CD8-positive, alpha-beta memory T cell (primary cell): ENCODE measurements around the gene GMCL2. TPM values are rescaled to one million over a fixed set of nuclear protein-coding genes. Genes with fewer than 3 reads are reported as not detected.

Source experiments
- CTCF ChIA-PET: fragments of 350-600 bp; sonication (Branson Sonifier 250); formaldehyde crosslinking; loops from one replicate; lab custom pipeline; 2021; ENCODE audit warnings: antibody characterized with exemption; lab: Charles Lee
- POLR2A ChIA-PET: fragments of 350-600 bp; sonication (Branson Sonifier 250); formaldehyde crosslinking; loops from one replicate; lab custom pipeline; 2021; ENCODE audit warnings: antibody characterized with exemption; lab: Charles Lee
- DNase-seq, 5 donors: peaks; one replicate each; pipeline versions ENCODE4 v3.0.0 to v3.0.0-alpha.2; 2020 to 2022; ENCODE audit warnings: mixed read lengths in 1 of 5
- H3K27ac ChIP-seq: one replicate; pipeline ENCODE4 v1.7.0; 2013; ENCODE audit warnings: low read depth, mild to moderate bottlenecking, low read length, moderate library complexity
- H3K27me3 ChIP-seq: 2 replicates; pipeline ENCODE4 v1.7.0; 2013; ENCODE audit warnings: low read length, mild to moderate bottlenecking; ENCODE audit not compliant: insufficient read depth, poor library complexity, severe bottlenecking
- H3K36me3 ChIP-seq: 2 replicates; pipeline ENCODE4 v1.7.0; 2013; ENCODE audit warnings: mild to moderate bottlenecking, low read length, moderate library complexity; ENCODE audit not compliant: insufficient read depth
- H3K4me1 ChIP-seq: 2 replicates; pipeline ENCODE4 v1.7.0; 2013; ENCODE audit warnings: mild to moderate bottlenecking, low read length, moderate library complexity; ENCODE audit not compliant: insufficient read depth
- H3K4me3 ChIP-seq: 2 replicates; pipeline ENCODE4 v1.7.0; 2013; ENCODE audit warnings: mild to moderate bottlenecking, low read length
- H3K9me3 ChIP-seq: 2 replicates; pipeline ENCODE4 v1.7.0; 2013; ENCODE audit warnings: mild to moderate bottlenecking, low read length
- H3K27ac Mint-ChIP-seq, 8 donors: one replicate each; pipeline ENCODE4 v1.8.0; 2020 to 2021; ENCODE audit warnings: mixed read lengths in 8 of 8, mild to moderate bottlenecking in 6 of 8, inconsistent platforms in 3 of 8, moderate library complexity in 3 of 8
- H3K27me3 Mint-ChIP-seq, 2 donors: one replicate each; pipeline ENCODE4 v1.8.0; 2020 to 2021; ENCODE audit warnings: mixed read lengths in 2 of 2, mild to moderate bottlenecking in 1 of 2, moderate library complexity in 1 of 2
- H3K36me3 Mint-ChIP-seq, 3 donors: one replicate each; pipeline ENCODE4 v1.8.0; 2020 to 2021; ENCODE audit warnings: mixed read lengths in 3 of 3, inconsistent platforms in 1 of 3, mild to moderate bottlenecking in 1 of 3
- H3K4me1 Mint-ChIP-seq, 3 donors: one replicate each; pipeline ENCODE4 v1.8.0; 2020 to 2021; ENCODE audit warnings: mixed read lengths in 3 of 3, inconsistent platforms in 1 of 3, mild to moderate bottlenecking in 1 of 3
- H3K4me3 Mint-ChIP-seq, 7 donors: one replicate each; pipeline ENCODE4 v1.8.0; 2020 to 2021; ENCODE audit warnings: mixed read lengths in 7 of 7, mild to moderate bottlenecking in 6 of 7, moderate library complexity in 4 of 7, inconsistent platforms in 2 of 7
- H3K9me3 Mint-ChIP-seq, 5 donors: one replicate each; pipeline ENCODE4 v1.8.0; 2020 to 2022; ENCODE audit warnings: mixed read lengths in 5 of 5, mild to moderate bottlenecking in 3 of 5, moderate library complexity in 2 of 5, inconsistent platforms in 1 of 5
- polyA plus RNA-seq: library from polyadenylated mRNA; unstranded; fragments of 300-500 nt; fragmentation: Illumina TruSeq; gene quantifications from one replicate; pipeline ENCODE4 v1.2.3, GENCODE V29; 2021
- total RNA-seq, 2 experiments: library from RNA; stranded (reverse); gene quantifications; one replicate each; pipeline ENCODE4 v1.2.3, GENCODE V29; 2021

Gene GMCL2
- total and polyA plus RNA-seq, 3 experiments from 2014 or later, result not detected

DNA sequence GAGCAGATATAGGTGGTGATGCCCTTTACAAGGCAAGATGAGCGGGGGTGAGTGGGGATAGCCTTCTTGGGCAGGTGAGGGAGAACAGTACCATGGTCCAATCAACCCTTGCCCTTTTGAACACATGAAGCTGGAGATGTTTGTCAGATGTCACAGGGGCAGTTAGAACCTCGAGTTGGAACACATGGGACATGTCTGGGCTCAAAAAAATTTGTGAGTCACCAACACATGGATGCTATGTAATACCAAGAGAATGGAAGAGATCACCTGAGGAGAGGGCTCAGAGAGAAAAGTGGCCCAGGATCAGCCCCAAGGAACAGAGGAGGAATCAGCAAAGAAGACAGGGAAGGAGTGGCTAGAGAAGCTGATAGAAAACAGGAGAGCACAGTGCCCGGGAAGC lies 40.8 kb upstream of the GMCL2 start:
- Histone ChIP-seq H3K4me1 (peaks cover 35% of the 10 kb centered on the region), H3K36me3 (peaks cover 50% of the 10 kb centered on the region), H3K27me3 (no peaks in the 10 kb centered on the region), H3K4me3 (no peak overlapping the region), H3K27ac (no peak overlapping the region), H3K9me3 (no peaks in the 10 kb centered on the region)
- DNase-seq, result no peak
- POLR2A ChIA-PET, result no interaction called here
- peak overlapping the region in 4 of 7 donors; percentile 14 to 70 (median 26) for H3K4me3 Mint-ChIP-seq
- no peaks in the 10 kb centered on the region for H3K27me3 Mint-ChIP-seq
- peaks cover 52 to 72% (median 70%) of the 10 kb centered on the region in 3 donors for H3K4me1 Mint-ChIP-seq
- H3K27ac Mint-ChIP-seq, result peak overlapping the region in 6 of 8 donors; percentile 28 to 82 (median 52)
- CTCF ChIA-PET, result no interaction called here
- H3K9me3 Mint-ChIP-seq, result no peaks in the 10 kb centered on the region
- peaks cover 6 to 79% (median 18%) of the 10 kb centered on the region in 3 donors for H3K36me3 Mint-ChIP-seq

DNA sequence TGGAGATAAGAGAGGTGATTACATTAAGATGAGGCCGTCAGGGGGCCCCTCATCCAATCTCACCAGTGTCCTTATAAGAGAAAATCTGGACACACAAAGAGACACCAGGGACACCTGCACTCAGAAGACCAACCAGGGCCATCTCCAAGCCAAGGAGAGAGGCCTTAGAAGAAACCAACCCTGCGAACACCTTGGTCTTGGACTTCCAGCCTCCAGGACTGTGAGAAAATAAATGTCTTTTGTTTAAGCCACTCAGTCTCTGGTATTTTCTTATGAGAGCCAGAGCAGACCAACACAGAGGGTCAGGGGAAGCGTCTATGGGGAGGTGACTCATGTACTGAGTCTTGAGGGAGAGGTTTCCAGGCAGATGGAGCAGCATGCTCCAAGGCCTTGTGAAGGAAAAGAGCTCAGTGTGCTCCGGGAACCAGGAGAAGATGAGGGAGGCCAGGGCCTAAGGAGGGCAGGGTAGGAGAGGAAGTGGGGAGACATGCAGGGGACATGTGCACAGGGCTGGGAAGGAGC lies 40.0 kb upstream of the GMCL2 start:
- Mint-ChIP-seq H3K27me3 (no peaks in the 10 kb centered on the region), H3K4me1 (peaks cover 52 to 71% (median 71%) of the 10 kb centered on the region in 3 donors), H3K36me3 (peaks cover 6 to 84% (median 18%) of the 10 kb centered on the region in 3 donors), H3K27ac (peak overlapping the region in 6 of 8 donors; percentile 32 to 82 (median 69)), H3K9me3 (no peaks in the 10 kb centered on the region), H3K4me3 (peak overlapping the region in 2 of 7 donors; percentile 31 to 70)
- peaks cover 32% of the 10 kb centered on the region for H3K4me1 ChIP-seq
- ChIA-PET CTCF (no interaction called here), POLR2A (no interaction called here)
- H3K9me3 ChIP-seq, result no peaks in the 10 kb centered on the region
- H3K36me3 ChIP-seq, result peaks cover 55% of the 10 kb centered on the region
- no peak overlapping the region for H3K27ac ChIP-seq
- H3K27me3 ChIP-seq, result no peaks in the 10 kb centered on the region
- H3K4me3 ChIP-seq, result no peak overlapping the region
- DNase-seq, result no peak

DNA sequence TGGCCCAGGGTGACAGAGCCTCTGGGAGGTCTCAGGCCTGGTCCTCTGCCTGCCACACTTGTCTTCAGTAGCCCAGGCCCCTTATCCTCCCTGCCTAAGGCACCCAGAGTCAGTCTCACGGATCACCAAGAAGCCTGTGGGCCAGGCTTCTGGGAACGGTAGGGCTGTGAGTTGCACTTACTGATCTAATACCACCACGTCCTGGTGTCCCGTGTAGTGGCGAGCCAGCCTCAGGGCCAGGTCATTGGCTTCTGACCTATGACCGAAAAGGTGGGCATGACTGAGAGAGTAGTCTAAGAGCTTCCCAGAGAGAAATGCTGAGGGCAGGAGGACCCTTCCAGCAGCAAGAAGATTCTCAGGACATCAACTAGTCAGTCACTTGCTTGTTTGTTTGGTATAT lies 38.0 kb upstream of the GMCL2 start:
- POLR2A ChIA-PET, result interaction anchor here (0.6 kb wide), 1 partner anchor 444 kb away, joined by 3 read pairs; no protein-coding TSS in a partner anchor
- H3K27ac ChIP-seq, result no peak overlapping the region
- CTCF ChIA-PET, result no interaction called here
- Mint-ChIP-seq H3K27me3 (no peaks in the 10 kb centered on the region), H3K27ac (no peak overlapping the region), H3K36me3 (peaks cover 6 to 86% (median 18%) of the 10 kb centered on the region in 3 donors), H3K4me3 (no peak overlapping the region), H3K4me1 (peaks cover 51 to 75% (median 72%) of the 10 kb centered on the region in 3 donors), H3K9me3 (no peaks in the 10 kb centered on the region)
- no peak for DNase-seq
- H3K27me3 ChIP-seq, result no peaks in the 10 kb centered on the region
- H3K4me3 ChIP-seq, result no peak overlapping the region
- no peaks in the 10 kb centered on the region for H3K9me3 ChIP-seq
- peaks cover 15% of the 10 kb centered on the region for H3K4me1 ChIP-seq
- peaks cover 49% of the 10 kb centered on the region for H3K36me3 ChIP-seq

DNA sequence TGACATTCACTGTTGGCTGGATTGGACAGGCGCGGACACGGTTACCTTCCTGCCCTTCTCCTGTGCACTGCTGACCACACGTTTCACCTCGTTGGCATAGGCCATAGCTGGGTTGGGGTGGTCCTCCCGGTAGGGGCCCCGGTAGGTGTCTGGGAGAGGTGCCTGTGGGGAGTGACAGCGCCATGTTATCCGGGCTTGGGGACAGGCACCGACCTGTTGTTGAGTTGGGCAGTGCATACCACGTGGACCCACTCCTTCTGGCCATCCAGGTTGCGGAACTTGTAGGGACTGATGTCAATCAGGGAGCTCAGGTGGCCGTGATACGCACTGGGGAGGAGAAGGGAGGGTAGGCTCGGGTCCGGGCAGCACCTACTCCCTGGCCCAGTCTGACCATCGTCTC lies 37.2 kb upstream of the GMCL2 start:
- peaks cover 44 to 68% (median 67%) of the 10 kb centered on the region in 3 donors for H3K4me1 Mint-ChIP-seq
- no peaks in the 10 kb centered on the region for H3K9me3 Mint-ChIP-seq
- Histone ChIP-seq H3K4me1 (peaks cover 7% of the 10 kb centered on the region), H3K27ac (no peak overlapping the region), H3K4me3 (no peak overlapping the region), H3K9me3 (no peaks in the 10 kb centered on the region), H3K36me3 (peaks cover 41% of the 10 kb centered on the region), H3K27me3 (no peaks in the 10 kb centered on the region)
- ChIA-PET POLR2A (interaction anchor here (0.6 kb wide), 1 partner anchor 1376 kb away, joined by 3 read pairs; no protein-coding TSS in a partner anchor), CTCF (interaction anchor here (0.9 kb wide), 1 partner anchor 11 kb away, joined by 3 read pairs; no protein-coding TSS in a partner anchor)
- peaks cover 6 to 83% (median 18%) of the 10 kb centered on the region in 3 donors for H3K36me3 Mint-ChIP-seq
- DNase-seq, result no peak
- peak overlapping the region in 2 of 8 donors; percentile 7 to 53 for H3K27ac Mint-ChIP-seq
- no peak overlapping the region for H3K4me3 Mint-ChIP-seq
- H3K27me3 Mint-ChIP-seq, result no peaks in the 10 kb centered on the region

DNA sequence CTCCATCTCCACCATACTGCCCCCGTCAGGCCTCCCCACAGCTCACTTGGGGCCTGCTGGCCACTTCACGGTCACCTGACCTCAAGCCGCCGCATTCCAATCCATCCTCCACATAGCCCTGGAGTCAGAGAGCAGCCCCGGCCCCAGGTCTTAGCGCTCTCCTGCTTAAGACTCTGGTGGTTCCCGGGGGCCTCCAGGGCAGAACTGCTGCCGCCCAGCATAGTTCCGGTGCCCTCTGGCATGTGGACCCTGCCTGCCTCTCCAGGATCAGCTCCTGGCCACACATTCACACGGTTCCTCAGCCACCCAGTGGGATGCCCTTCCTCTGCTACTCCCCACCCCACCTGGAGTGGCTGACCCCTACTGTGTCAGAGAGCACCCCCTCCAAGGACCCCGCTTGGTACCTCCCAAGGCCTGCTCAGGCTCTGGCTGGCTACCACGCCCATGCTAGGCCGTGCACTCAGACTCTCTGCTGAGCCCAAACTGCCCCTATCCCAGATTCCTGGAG lies 36.7 kb upstream of the GMCL2 start:
- H3K36me3 ChIP-seq, result peaks cover 37% of the 10 kb centered on the region
- H3K4me3 Mint-ChIP-seq, result no peak overlapping the region

DNA sequence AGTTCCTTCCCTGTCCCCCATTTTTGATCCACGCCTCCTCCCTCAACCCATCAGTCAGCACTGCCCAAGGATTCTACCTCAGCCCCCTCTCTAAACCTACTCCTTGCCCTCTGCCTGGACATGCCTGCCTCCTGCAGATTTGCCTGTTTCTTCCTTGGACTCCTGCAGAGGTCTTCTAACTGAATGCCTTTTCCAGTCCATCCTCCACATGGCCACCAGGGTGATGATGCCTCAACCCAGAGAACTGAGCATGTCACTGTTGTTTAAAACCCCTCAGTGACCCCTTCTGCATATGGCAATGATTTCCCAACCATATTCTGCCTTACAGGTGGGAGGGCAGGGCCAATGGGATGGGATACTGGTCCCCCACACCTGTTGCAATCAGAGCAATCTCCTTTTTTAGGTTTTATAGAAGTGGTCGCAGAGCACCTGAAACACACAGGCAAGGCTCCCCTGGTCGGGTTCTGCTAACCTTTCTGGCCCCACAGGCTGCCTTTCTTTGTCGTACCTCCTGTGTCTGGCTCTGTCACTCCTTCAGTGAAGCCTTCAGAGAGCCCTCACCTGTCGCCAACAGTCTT lies 36.1 kb upstream of the GMCL2 start:
- Mint-ChIP-seq H3K9me3 (no peaks in the 10 kb centered on the region), H3K36me3 (peaks cover 6 to 81% (median 15%) of the 10 kb centered on the region in 3 donors)
- CTCF ChIA-PET, result no interaction called here

More for the DNA sequence above, 36.7 kb upstream of the GMCL2 start:
- Histone ChIP-seq H3K9me3 (no peaks in the 10 kb centered on the region), H3K27me3 (no peaks in the 10 kb centered on the region), H3K4me3 (no peak overlapping the region), H3K4me1 (peaks cover 6% of the 10 kb centered on the region), H3K27ac (no peak overlapping the region)
- peak overlapping the region in 5 of 8 donors; percentile 36 to 86 (median 57) for H3K27ac Mint-ChIP-seq
- no peak for DNase-seq
- no peaks in the 10 kb centered on the region for H3K9me3 Mint-ChIP-seq
- peaks cover 41 to 67% (median 62%) of the 10 kb centered on the region in 3 donors for H3K4me1 Mint-ChIP-seq
- ChIA-PET POLR2A (no interaction called here), CTCF (interaction anchor here (0.9 kb wide), 1 partner anchor 11 kb away, joined by 3 read pairs; no protein-coding TSS in a partner anchor)
- no peaks in the 10 kb centered on the region for H3K27me3 Mint-ChIP-seq
- peaks cover 6 to 81% (median 18%) of the 10 kb centered on the region in 3 donors for H3K36me3 Mint-ChIP-seq

DNA sequence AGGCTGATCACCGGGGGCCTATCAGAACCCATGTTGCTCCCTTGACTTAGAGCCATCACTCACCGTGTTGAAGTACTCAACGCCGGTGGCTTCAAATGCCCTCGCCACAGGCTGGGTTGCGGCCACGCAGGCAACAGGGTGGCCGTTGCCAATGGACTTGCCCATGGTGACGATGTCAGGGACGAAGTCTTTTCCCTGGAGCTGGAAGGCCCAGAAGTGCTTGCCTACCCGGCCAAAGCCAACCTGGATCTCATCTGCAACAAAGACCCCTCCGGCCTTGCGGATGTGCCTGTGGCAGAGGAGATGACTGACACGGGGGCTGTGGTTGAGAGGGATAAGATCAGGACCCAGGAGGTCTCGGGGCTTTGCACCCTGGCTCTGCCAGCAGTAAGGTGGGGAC lies 35.1 kb upstream of the GMCL2 start:
- Mint-ChIP-seq H3K4me1 (peaks cover 30 to 52% (median 48%) of the 10 kb centered on the region in 3 donors), H3K4me3 (no peak overlapping the region), H3K36me3 (peaks cover 0 to 74% (median 10%) of the 10 kb centered on the region in 3 donors), H3K9me3 (no peaks in the 10 kb centered on the region), H3K27ac (peak overlapping the region in 3 of 8 donors; percentile 1 to 63 (median 45)), H3K27me3 (no peaks in the 10 kb centered on the region)
- POLR2A ChIA-PET, result no interaction called here
- no peak for DNase-seq
- H3K27me3 ChIP-seq, result no peaks in the 10 kb centered on the region
- CTCF ChIA-PET, result no interaction called here
- H3K27ac ChIP-seq, result no peak overlapping the region
- no peaks in the 10 kb centered on the region for H3K4me1 ChIP-seq
- H3K4me3 ChIP-seq, result no peak overlapping the region
- H3K9me3 ChIP-seq, result no peaks in the 10 kb centered on the region
- peaks cover 22% of the 10 kb centered on the region for H3K36me3 ChIP-seq

More for the DNA sequence above, 36.1 kb upstream of the GMCL2 start:
- Histone ChIP-seq H3K27me3 (no peaks in the 10 kb centered on the region), H3K4me1 (peaks cover under 1% of the 10 kb centered on the region), H3K9me3 (no peaks in the 10 kb centered on the region), H3K36me3 (peaks cover 32% of the 10 kb centered on the region), H3K27ac (no peak overlapping the region), H3K4me3 (no peak overlapping the region)
- DNase-seq, result no peak
- peak overlapping the region in 7 of 8 donors; percentile 10 to 86 (median 53) for H3K27ac Mint-ChIP-seq
- H3K4me1 Mint-ChIP-seq, result peaks cover 39 to 61% (median 57%) of the 10 kb centered on the region in 3 donors
- no peak overlapping the region for H3K4me3 Mint-ChIP-seq
- H3K27me3 Mint-ChIP-seq, result no peaks in the 10 kb centered on the region
- POLR2A ChIA-PET, result no interaction called here

DNA sequence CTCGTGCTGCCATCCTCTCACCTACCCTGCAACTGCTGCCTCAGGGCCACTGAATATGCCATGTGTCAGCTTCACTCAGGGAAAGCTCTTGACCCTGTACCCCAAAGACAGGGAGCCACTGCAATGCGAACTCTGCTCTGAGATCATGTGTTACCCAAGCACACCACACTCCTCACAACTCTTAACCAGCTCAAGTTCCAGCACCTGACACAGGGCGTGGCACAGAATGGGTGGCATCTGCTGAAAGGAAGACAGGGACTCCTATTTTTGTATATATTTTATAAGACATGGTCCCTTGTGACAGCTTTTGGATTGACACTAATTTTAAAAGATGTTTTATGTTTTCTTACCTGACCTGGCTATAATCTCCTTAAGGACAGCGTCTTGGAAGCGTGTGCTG lies 34.7 kb upstream of the GMCL2 start:
- POLR2A ChIA-PET, result no interaction called here
- H3K36me3 ChIP-seq, result peaks cover 18% of the 10 kb centered on the region
- H3K9me3 Mint-ChIP-seq, result no peaks in the 10 kb centered on the region
- no peaks in the 10 kb centered on the region for H3K9me3 ChIP-seq
- no peak overlapping the region for H3K4me3 ChIP-seq
- H3K27me3 Mint-ChIP-seq, result no peaks in the 10 kb centered on the region
- peak overlapping the region; percentile 13 to 92 (median 39) for H3K27ac Mint-ChIP-seq
- no peak for DNase-seq
- H3K4me1 ChIP-seq, result no peaks in the 10 kb centered on the region
- H3K4me1 Mint-ChIP-seq, result peaks cover 27 to 47% (median 44%) of the 10 kb centered on the region in 3 donors
- H3K27me3 ChIP-seq, result no peaks in the 10 kb centered on the region
- no peak overlapping the region for H3K4me3 Mint-ChIP-seq
- peak overlapping the region; percentile 25 for H3K27ac ChIP-seq
- peaks cover 0 to 72% (median 6%) of the 10 kb centered on the region in 3 donors for H3K36me3 Mint-ChIP-seq
- CTCF ChIA-PET, result interaction anchor here (1.1 kb wide), 1 partner anchor 13 kb away, joined by 3 read pairs; no protein-coding TSS in a partner anchor
